Measurements from ENCODE around the gene TLE2.
"Not testable (repeated sequence)": the region's sequence is repeated elsewhere in the genome, so short reads cannot be mapped to it uniquely, and the experiment has no call there.

Gene TLE2

DNA sequence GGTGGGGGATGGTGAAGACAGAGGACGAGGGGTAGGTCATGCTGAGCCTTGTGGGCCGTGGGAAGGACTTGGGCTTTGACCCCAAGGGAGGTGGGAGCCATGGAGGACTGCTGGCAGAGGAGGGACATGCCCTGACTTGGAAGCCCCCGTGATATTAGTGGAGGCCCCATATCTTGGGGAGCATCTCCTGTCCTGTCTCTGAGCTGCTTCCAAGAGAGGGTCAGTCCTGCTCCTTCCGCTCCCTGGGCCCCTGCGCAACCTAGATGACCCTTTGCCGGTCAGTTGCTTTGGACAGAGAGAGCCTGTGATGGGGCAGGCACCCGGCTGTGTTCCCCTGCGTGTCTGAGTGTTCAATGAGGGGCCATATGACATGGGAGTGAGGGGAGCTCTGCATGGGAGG lies 46.5 kb downstream of the TLE2 start:
- DNase-seq, result no peak

GRCh38 chr19:2981898-2982297 lies 47.2 kb downstream of the TLE2 start:
- no peak for DNase-seq

DNA sequence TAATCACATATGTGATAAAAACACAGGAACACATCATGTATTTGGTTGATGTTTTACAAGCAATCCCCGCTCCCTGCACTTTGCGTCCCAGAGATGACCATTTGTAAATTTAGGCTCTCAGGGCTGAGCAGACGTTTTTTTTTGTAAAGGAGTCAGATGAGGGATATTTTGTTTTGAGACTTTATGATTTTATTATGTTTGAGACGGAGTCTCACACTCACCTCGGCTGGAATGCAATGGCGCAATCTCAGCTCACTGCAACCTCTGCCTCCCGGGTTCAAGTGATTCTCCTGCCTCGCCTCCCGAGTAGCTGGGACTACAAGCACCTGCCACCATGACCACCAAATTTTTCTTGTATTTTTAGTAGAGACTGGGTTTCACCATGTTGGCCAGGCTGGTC lies 50.3 kb downstream of the TLE2 start:
- DNase-seq, result no peak

DNA sequence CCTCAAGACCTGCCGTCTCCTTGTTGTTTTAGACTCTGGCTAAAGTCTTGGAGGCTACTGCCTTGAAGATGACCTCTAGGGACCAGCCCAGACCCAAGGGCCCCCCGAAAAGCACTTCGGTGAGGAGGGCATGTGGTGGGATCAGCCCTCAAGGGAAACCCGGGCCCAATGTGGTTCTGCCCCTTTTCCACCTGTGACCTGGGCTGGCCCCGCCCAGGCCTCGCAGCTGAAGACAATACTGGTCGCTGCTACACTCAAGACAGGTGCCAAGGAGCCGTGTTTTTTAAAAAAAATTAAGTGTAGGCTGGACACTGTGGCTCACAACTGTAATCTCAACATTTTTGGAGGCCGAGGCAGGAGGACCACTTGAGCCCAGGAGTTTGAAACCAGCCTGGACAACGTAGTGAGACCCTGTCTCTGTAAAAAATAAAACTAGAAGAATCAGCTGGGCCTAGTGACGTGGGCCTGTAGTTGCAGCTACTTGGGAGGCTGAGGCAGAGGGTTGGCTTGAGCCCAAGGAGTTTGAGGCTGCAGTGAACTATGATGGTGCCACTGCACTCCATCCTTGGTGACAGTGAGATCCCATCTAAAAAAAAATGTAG lies 50.8 kb downstream of the TLE2 start:
- DNase-seq, result no peak

- no peak for DNase-seq
Measured at GRCh38 chr19:2977746-2978138, 51.3 kb downstream of the TLE2 start.

GRCh38 chr19:2977001-2977745 lies 51.9 kb downstream of the TLE2 start, which contains the start of gene TLE6:
Gene TLE6, plus strand, starts transcription at chr19:2977564. Its CDS starts 670 bp downstream, at chr19:2978234.
- peak; percentile 93 for DNase-seq

- DNase-seq, result no peak
Measured at GRCh38 chr19:2976609-2977000, 52.5 kb downstream of the TLE2 start.

DNA sequence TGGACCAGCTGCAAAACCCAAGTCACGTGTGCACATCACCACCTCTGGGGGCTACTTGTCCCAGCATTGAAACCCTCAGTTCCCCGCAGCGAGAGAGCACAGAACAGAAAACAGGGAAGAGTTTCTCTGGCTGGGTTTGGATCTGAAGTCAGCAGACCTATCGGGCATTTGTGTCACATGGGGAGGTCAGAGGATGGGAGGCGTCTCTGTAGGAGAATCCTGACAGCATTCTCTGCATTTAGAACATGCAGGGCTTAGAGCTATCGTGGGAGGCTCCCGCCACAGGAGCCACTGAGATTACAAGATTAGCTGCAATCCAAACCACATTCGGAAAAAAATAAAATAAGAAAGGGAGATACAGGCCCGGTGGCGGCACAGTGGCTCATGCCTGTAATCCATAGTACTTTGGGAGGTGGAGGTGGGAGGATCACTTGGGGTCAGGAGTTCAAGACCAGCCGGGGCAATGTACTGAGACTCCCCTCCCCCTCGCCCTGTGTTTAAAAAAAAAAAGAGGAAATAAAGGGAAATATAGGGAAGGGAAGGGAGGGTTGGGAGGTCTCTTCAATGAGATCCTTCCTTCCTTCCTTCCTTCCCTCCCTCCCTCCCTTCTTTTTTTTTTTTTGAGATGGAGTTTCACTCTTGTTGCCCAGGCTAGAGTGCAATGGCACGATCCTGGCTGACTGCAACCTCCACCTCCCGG lies 54.6 kb downstream of the TLE2 start:
- no peak for DNase-seq

GRCh38 chr19:2973229-2973628 lies 55.9 kb downstream of the TLE2 start:
- no peak for DNase-seq

GRCh38 chr19:2970201-2970835 lies 58.8 kb downstream of the TLE2 start:
- DNase-seq, result no peak

DNA sequence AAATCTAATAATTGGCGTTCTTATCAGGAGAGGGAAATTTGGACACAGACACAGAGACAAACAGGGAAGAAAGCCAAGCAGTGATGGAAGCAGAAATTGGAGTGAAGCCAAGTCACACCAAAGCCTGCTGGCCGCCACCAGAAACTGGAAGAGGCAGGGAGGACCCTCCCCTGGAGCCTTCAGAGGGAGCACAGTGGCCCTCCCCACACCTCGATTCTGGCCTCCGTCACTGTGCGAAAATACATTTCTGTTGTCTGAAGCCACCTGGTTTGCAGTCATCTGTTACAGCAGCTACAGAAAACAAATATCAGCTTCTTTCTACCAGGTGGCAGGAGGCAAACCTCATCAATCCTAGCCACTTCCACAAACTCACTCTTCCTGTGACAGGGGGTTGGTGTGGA lies 60.0 kb downstream of the TLE2 start:
- DNase-seq, result no peak

DNA sequence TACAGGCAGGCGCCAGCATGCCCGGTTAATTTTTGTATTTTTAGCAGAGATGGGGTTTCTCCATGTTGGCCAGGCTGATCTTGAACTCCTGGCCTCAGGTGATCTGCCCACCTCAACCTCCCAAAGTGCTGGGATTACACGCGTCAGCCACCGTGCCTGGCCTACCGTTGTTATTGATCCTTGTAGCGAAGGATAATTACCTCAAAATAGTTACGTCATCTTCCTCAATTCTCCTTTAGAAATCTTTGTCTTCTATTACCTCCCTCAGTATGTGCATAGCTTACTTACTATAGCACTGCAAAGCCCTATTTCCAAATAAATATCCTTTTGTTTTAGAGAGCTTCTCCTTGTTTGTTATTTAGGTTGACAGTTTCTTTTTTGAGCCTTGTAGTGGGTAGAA lies 61.1 kb downstream of the TLE2 start:
- no peak for DNase-seq

DNA sequence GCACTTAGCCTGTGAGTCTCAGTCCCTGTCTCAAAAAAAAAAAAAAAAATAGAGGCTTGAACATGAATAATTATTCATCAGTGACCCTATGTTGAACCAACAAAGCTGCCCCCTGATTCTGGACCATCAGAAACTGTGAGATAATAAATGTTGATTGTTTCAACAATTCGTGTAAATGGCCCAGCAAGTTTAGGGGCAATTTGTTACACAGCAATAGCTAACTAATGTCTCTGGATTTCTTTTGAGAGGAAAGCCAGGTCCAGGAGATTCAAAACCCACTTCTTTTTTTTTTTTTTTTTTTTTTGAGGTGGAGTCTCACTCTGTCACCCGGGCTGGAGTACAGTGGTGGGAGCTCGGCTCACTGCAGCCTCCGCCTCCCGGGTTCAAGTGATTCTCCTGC lies 64.2 kb downstream of the TLE2 start:
- no peak for DNase-seq

- not testable (repeated sequence) for DNase-seq
Measured at GRCh38 chr19:2963631-2964030, 65.4 kb downstream of the TLE2 start.

DNA sequence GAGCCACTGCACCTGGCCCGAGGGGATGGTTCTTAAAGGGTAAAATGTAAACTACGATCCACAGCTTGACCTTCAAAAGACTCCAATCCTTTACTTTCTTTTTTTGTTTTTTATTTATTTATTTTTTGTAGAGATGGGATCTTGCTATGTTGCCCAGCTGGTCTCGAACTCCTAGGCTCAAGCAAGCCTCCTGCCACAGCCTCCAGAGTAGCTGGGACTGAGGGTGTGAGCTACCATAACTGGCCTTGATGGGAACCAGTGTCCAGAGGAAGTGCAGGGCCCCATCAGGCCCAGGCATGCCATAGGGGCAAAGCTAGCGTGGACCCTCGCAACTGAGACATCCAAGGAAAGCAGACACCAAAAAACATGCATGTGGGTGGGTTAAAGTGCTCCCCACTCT lies 66.0 kb downstream of the TLE2 start:
- DNase-seq, result no peak

GRCh38 chr19:2962018-2962670 lies 66.9 kb downstream of the TLE2 start:
- peak; percentile 32 for DNase-seq

GRCh38 chr19:2960120-2960519 lies 69.0 kb downstream of the TLE2 start:
- no peak for DNase-seq

GRCh38 chr19:2957160-2957559 lies 71.9 kb downstream of the TLE2 start:
- DNase-seq, result no peak

DNA sequence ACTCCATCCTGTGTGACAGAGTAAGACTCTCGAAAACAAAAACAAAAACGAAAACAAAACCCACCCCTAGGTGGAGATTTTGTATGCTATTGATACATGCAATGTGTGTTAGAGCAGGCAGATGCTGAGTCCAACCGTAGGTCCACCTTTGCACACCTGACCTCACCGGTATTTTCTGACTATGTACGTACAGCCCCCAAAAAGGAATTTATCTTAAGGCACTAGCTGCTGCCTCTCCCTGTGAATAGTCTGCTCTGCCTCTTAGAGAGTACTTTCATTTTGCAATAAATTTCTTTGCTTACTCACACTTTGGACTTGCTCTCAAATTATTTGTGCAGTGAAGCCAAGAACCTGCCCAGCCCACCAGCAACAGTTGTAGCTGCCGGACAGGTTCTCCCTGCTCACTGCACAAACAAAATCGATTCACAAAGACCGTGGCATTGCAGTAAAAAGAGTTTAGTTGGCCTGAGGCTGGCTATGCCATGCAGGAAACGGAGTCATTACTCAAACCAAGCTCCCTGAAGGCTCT lies 76.1 kb downstream of the TLE2 start:
- no peak for DNase-seq

DNA sequence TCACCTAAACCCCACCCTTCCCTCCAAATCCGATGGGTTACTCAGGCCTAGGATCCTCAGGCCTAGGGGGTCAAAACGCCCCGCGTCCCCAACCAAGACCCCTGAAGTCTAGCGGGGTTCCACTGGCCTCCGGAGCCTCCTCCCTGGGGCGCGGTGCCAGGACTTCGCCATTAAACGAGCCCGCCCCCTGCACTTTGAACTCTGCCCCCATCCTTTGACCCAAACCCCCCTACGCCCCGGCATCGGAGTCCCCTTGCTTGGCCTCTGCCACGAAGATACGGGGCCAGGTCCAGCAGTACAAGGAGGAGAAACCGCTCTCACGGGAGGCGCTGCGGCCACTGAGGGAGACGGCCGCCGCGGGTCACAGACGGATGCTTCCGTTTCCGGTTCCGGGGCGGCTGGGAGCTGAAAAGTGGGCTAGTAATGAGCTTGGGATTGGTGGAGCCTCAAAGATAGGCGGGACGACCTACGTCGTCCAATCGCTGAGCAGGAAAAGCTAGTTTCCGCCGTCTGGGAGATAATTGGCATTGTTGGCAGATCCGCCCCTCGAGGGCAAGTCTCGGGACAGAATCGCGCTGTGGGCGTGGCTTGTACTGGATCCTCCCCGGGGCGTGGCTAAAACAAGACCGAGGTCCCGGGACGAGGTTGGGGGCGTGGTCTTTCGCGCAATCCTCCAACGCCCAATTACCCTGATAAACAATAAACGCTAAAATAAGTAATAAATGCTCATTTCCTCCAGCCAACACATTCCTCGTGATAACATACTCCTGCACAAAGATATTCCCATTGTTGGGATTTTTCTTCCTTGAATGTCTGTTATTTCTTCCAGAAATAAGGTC lies 78.6 kb downstream of the TLE2 start:
- DNase-seq, result peak; percentile 100

DNA sequence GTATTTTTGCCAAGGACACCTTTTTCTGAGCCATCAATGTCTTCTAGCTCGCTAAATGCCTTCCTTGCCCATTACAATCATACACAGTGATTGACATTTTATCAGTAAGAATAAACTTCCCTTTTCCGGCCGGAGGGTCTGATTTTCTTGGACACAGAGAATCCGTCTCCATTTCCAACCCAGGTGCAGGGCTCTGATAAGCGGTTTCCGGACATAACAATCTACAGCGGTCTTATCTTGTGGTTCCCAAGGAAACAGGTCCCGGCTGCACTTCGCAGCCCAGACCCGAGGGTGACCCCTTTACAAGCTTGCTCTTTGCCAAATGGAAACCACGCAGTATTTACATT lies 79.2 kb downstream of the TLE2 start:
- no peak for DNase-seq
